ENCODE results near the gene RAD51B. TPM values are rescaled to one million over a fixed set of nuclear protein-coding genes. Genes with fewer than 3 reads are reported as not detected.

Gene RAD51B
- total RNA-seq, 1 experiment from 2014 or later, result 14.2 TPM

GRCh38 chr14:68636597-68636996 lies 817.0 kb downstream of the RAD51B start:
- Mint-ChIP-seq H3K27me3 (ENCODE audit: low read depth) (peaks cover 6% of the 10 kb centered on the region; the same call in 1 of the 2 replicates), H3K27ac (no peak overlapping the region), H3K4me3 (no peak overlapping the region), H3K9me3 (peaks cover 14% of the 10 kb centered on the region), H3K4me1 (peaks cover 14% of the 10 kb centered on the region), H3K36me3 (peaks cover 13% of the 10 kb centered on the region)
- POLR2A ChIA-PET, result interaction anchor here (0.7 kb wide), 1 partner anchor 826 kb away, joined by 5 read pairs; no protein-coding TSS in a partner anchor
- no peak for DNase-seq (ENCODE audit: low spot score)
- no peak for TF ChIP-seq ZNF121 (CRISPR knock-in tag; IDR thresholded peaks at IDR 0.05)
- TF ChIP-seq FOXP1 (CRISPR knock-in tag; IDR thresholded peaks at IDR 0.05; ENCODE audit: borderline replicate concordance), result no peak
- CTCF ChIA-PET, result no interaction called here
- no peak for ATAC-seq

- POLR2A ChIA-PET, result interaction anchor here (1.1 kb wide), 1 partner anchor 43 kb away, joined by 4 read pairs; no protein-coding TSS in a partner anchor
Observed at GRCh38 chr14:68637106-68638021, 817.8 kb downstream of the RAD51B start.

DNA sequence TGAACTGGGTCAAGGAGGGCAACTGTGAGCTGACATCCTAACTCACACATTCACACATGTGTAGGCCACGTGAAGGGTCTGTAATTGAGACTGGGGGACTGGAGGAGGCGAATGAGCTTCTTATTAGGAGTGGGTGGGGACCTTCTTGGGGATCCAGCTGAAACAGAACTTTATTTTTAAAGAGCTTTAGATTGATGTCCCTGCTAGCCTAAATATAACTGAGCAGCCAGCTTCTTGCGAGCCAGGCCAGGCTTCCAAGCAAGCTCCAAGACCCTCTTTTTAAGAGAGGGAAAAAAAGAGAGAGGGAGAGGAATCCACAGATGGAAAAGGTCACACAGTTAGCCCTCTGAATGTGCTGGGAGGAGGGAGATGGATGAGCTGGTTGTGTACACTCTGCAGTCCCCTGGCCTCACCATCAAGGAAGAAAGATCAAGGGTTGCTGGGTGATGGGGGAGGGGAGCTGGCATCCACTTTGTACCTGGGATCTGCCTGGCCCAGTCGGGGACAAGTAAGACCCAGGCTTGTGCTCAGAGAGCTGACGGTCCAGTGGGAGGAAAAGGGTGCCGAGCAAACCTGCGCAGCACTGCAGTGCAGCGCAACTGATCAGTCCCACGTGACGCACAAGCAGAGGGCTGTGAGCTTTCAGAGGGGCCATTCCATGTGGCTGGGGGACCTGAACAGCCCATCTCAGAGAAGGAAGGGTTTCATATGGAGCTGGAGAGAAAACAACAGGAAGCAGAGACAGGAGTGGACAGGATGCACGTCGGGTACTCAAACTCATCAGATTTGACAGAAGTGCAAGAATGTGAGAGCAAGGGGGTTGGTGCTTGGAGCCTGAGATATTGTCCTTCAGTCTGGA lies 818.8 kb downstream of the RAD51B start:
- Mint-ChIP-seq H3K9me3 (peaks cover 28% of the 10 kb centered on the region), H3K27ac (no peak overlapping the region), H3K4me1 (peaks cover 14% of the 10 kb centered on the region), H3K27me3 (ENCODE audit: low read depth) (no peaks in the 10 kb centered on the region; the same call in 1 of the 2 replicates), H3K4me3 (no peak overlapping the region), H3K36me3 (peaks cover 18% of the 10 kb centered on the region)
- ATAC-seq, result no peak
- no peak for DNase-seq (ENCODE audit: low spot score)
- POLR2A ChIA-PET, result interaction anchor here (1.1 kb wide), 1 partner anchor 44 kb away, joined by 4 read pairs; no protein-coding TSS in a partner anchor
- CTCF ChIA-PET, result interaction anchor here (0.9 to 1.7 kb wide), 5 partner anchors 9 to 179 kb away, joined by 3 to 10 read pairs (median 4); no protein-coding TSS in a partner anchor
- TF ChIP-seq, protein P1, sequence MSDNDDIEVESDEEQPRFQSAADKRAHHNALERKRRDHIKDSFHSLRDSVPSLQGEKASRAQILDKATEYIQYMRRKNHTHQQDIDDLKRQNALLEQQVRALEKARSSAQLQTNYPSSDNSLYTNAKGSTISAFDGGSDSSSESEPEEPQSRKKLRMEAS (CRISPR knock-in tag; IDR thresholded peaks at IDR 0.05), result no peak
- TF ChIP-seq ZNF263 (CRISPR knock-in tag; IDR thresholded peaks at IDR 0.05; ENCODE audit: low read depth) (no peak), SMAD4 (CRISPR knock-in tag; IDR thresholded peaks at IDR 0.05) (no peak), PRRX2 (CRISPR knock-in tag; IDR thresholded peaks at IDR 0.05) (no peak), ZNF671 (CRISPR knock-in tag; IDR thresholded peaks at IDR 0.05) (no peak), MYBL2 (CRISPR knock-in tag; IDR thresholded peaks at IDR 0.05) (no peak), ZNF423 (CRISPR knock-in tag; IDR thresholded peaks at IDR 0.05) (no peak), KAT7 (CRISPR knock-in tag; IDR thresholded peaks at IDR 0.05; ENCODE audit: borderline replicate concordance) (no peak), ZNF121 (CRISPR knock-in tag; IDR thresholded peaks at IDR 0.05) (no peak), ATF1 (CRISPR knock-in tag; IDR thresholded peaks at IDR 0.05) (no peak), ELF4 (CRISPR knock-in tag; IDR thresholded peaks at IDR 0.05; ENCODE audit: low read depth) (no peak), EMX1 (CRISPR knock-in tag; IDR thresholded peaks at IDR 0.05) (no peak)

More at GRCh38 chr14:68637106-68638021, 817.8 kb downstream of the RAD51B start:
- Mint-ChIP-seq H3K36me3 (peaks cover 15% of the 10 kb centered on the region), H3K4me1 (peaks cover 14% of the 10 kb centered on the region), H3K9me3 (peaks cover 21% of the 10 kb centered on the region), H3K27me3 (ENCODE audit: low read depth) (no peaks in the 10 kb centered on the region; the same call in 1 of the 2 replicates), H3K4me3 (no peak overlapping the region), H3K27ac (no peak overlapping the region)
- CTCF ChIA-PET, result interaction anchor here (1.1 to 1.7 kb wide), 2 partner anchors 8 to 180 kb away, joined by 3 to 10 read pairs; no protein-coding TSS in a partner anchor
- DNase-seq (ENCODE audit: low spot score) (no peak), ATAC-seq (no peak)
- TF ChIP-seq KAT7 (CRISPR knock-in tag; IDR thresholded peaks at IDR 0.05; ENCODE audit: borderline replicate concordance), result no peak
- TF ChIP-seq, protein P1 (CRISPR knock-in tag; IDR thresholded peaks at IDR 0.05), result no peak
- no peak for TF ChIP-seq SP1 (CRISPR knock-in tag; conservative IDR thresholded peaks at IDR 0.05)
- no peak for TF ChIP-seq ZNF671 (CRISPR knock-in tag; IDR thresholded peaks at IDR 0.05)
- no peak for TF ChIP-seq NFYB (CRISPR knock-in tag; conservative IDR thresholded peaks at IDR 0.05; ENCODE audit: low read depth)
- no peak for TF ChIP-seq ZNF121 (CRISPR knock-in tag; IDR thresholded peaks at IDR 0.05)
- TF ChIP-seq ZNF512 (CRISPR knock-in tag; IDR thresholded peaks at IDR 0.05; ENCODE audit: borderline replicate concordance), result no peak
- TF ChIP-seq, protein P2, sequence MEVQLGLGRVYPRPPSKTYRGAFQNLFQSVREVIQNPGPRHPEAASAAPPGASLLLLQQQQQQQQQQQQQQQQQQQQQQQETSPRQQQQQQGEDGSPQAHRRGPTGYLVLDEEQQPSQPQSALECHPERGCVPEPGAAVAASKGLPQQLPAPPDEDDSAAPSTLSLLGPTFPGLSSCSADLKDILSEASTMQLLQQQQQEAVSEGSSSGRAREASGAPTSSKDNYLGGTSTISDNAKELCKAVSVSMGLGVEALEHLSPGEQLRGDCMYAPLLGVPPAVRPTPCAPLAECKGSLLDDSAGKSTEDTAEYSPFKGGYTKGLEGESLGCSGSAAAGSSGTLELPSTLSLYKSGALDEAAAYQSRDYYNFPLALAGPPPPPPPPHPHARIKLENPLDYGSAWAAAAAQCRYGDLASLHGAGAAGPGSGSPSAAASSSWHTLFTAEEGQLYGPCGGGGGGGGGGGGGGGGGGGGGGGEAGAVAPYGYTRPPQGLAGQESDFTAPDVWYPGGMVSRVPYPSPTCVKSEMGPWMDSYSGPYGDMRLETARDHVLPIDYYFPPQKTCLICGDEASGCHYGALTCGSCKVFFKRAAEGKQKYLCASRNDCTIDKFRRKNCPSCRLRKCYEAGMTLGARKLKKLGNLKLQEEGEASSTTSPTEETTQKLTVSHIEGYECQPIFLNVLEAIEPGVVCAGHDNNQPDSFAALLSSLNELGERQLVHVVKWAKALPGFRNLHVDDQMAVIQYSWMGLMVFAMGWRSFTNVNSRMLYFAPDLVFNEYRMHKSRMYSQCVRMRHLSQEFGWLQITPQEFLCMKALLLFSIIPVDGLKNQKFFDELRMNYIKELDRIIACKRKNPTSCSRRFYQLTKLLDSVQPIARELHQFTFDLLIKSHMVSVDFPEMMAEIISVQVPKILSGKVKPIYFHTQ (CRISPR knock-in tag; IDR thresholded peaks at IDR 0.05), result no peak
- no peak for TF ChIP-seq ZNF232 (CRISPR knock-in tag; IDR thresholded peaks at IDR 0.05)
- no peak for TF ChIP-seq ETV6 (CRISPR knock-in tag; IDR thresholded peaks at IDR 0.05)
- TF ChIP-seq, protein P3, sequence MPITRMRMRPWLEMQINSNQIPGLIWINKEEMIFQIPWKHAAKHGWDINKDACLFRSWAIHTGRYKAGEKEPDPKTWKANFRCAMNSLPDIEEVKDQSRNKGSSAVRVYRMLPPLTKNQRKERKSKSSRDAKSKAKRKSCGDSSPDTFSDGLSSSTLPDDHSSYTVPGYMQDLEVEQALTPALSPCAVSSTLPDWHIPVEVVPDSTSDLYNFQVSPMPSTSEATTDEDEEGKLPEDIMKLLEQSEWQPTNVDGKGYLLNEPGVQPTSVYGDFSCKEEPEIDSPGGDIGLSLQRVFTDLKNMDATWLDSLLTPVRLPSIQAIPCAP (CRISPR knock-in tag; IDR thresholded peaks at IDR 0.05), result no peak
